Measurements from ENCODE around the gene RNF169.
A peak's percentile ranks its signal among the peaks of the same experiment; 100 is the strongest.

RNF169 gene

GRCh38 chr11:74769055-74769707, 20.5 kb downstream of the RNF169 start:
- H3K4me3 ChIP-seq (replicated peaks in 1 of 2; ENCODE audit: low read depth in 2 of 2, low read length in 2 of 2) = no peak overlapping the region
- no peak for DNase-seq (ENCODE audit: low read depth in 2 of 2)
- TF ChIP-seq CTCF (IDR thresholded peaks at IDR 0.05; ENCODE audit: low read depth, low read length) = no peak

DNA sequence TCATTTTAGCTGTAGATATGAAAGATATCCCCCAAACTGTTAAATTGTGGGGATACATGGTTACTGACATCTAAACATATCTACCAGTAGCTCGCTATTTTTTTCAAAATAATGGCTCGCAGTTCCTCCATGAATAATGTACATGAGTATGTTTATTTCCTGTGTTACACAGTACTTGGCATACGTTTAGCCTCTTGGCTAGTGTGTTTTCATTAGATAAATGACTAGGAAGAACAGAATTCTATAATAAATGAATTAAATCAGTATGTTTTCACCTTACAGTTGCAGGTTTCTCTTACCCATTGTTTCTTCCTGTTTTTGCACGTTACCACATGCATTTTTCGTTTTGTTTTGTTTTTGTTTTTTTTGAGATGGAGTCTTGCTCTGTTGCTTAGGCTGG, 21.8 kb downstream of the RNF169 start:
- no peak for TF ChIP-seq CTCF (IDR thresholded peaks at IDR 0.05; ENCODE audit: low read depth, low read length)
- peak; percentile 42 to 56 for DNase-seq (ENCODE audit: low read depth in 2 of 2)

DNA sequence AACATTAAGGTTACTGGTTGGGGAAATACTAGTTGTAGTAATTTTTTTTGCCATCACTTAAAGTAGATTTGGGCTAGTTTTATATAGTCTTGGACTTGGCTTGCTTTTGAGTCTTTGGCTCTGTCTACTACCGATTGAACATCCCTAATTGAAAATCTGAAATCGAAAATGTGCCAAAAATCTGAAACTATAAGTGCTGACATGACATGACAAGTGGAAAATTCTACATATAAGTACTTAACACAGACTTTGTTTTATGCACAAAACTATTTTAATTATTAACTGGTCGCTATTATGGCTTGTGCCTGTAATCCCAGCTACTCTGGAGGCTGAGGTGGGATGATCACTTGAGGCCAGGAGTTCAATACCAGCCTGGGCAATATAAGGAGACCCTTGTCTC, 22.5 kb downstream of the RNF169 start:
- TF ChIP-seq CTCF (IDR thresholded peaks at IDR 0.05; ENCODE audit: low read depth, low read length) = no peak
- H3K4me3 ChIP-seq (replicated peaks in 1 of 2; ENCODE audit: low read depth in 2 of 2, low read length in 2 of 2) = no peak overlapping the region
- no peak for DNase-seq (ENCODE audit: low read depth in 2 of 2)

More for the DNA sequence above, 21.8 kb downstream of the RNF169 start:
- no peak overlapping the region for H3K4me3 ChIP-seq (replicated peaks in 1 of 2; ENCODE audit: low read depth in 2 of 2, low read length in 2 of 2)

GRCh38 chr11:74773476-74773875, 24.8 kb downstream of the RNF169 start:
- peak in 1 of 2 donors; percentile 12 for DNase-seq (ENCODE audit: low read depth in 2 of 2)
- no peak for TF ChIP-seq CTCF (IDR thresholded peaks at IDR 0.05; ENCODE audit: low read depth, low read length)
- no peak overlapping the region for H3K4me3 ChIP-seq (replicated peaks in 1 of 2; ENCODE audit: low read depth in 2 of 2, low read length in 2 of 2)

- no peak for DNase-seq (ENCODE audit: low read depth in 2 of 2)
- no peak for TF ChIP-seq CTCF (IDR thresholded peaks at IDR 0.05; ENCODE audit: low read depth, low read length)
- H3K4me3 ChIP-seq (replicated peaks in 1 of 2; ENCODE audit: low read depth in 2 of 2, low read length in 2 of 2) = no peak overlapping the region
These were observed 27.1 kb downstream of the RNF169 start for GRCh38 chr11:74775762-74776161.

GRCh38 chr11:74776546-74776945, 27.9 kb downstream of the RNF169 start:
- DNase-seq (ENCODE audit: low read depth in 2 of 2) = no peak
- no peak overlapping the region for H3K4me3 ChIP-seq (replicated peaks in 1 of 2; ENCODE audit: low read depth in 2 of 2, low read length in 2 of 2)

More at GRCh38 chr11:74776546-74776945, 27.9 kb downstream of the RNF169 start:
- TF ChIP-seq CTCF (IDR thresholded peaks at IDR 0.05; ENCODE audit: low read depth, low read length) = no peak

All from cardiac fibroblast (primary cell).